ENCODE data around the gene C16orf95.
"Not testable (repeated sequence)": the region's sequence is repeated elsewhere in the genome, so short reads cannot be mapped to it uniquely, and the experiment has no call there.

C16orf95 gene, protein sequence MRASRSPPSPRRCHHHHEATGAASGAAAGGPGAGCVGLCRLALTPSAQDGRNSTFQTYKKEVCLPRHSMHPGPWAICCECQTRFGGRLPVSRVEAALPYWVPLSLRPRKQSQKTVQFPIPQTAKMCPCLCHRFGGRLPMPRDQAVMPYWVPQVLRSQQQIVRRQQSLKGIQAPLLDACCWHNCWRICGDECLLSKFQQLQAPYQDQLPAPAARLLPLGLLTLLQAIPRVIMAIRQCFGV

DNA sequence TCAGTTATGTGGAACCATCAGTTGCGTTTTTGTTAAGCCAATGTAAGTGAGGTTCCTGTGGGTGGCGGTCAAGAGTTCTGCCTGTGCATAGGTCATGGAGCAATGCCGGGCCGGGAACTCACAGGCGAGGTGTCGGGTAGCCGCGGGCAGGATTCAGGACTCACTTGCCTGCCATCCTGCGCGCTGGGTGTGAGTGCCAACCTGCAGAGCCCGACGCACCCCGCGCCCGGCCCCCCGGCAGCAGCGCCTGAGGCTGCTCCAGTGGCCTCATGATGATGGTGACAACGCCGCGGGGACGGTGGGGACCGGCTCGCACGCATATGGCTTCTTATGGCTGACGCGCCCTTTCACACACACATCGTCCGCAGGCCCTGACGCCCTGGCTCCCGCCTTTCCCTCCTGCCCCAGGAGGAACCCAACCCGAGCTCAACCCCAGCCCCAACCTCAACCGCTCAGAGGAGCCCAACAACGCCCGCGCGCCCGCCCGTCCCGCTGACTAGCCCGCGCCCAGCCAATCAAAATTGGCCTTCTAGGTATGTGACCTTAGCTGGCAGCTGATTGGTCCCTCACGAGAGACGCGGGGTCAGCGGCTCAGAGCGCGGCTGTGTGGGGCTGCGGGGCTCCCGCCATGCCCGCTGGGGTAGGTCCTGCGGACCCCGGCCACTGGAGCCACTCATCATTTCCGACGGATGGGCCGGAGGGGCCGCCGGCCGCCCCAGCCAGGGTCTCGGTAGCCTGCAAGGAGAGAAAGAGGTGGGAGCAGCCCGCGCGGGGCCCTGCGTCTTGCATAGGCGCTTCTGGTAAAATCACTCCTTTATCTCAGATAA, at the start of gene C16orf95:
Gene C16orf95, minus strand, starts transcription at position 470 of the 827 bp plus-strand sequence. Its CDS starts 150 bp downstream, at position 320.
- peak; percentile 97 for DNase-seq

DNA sequence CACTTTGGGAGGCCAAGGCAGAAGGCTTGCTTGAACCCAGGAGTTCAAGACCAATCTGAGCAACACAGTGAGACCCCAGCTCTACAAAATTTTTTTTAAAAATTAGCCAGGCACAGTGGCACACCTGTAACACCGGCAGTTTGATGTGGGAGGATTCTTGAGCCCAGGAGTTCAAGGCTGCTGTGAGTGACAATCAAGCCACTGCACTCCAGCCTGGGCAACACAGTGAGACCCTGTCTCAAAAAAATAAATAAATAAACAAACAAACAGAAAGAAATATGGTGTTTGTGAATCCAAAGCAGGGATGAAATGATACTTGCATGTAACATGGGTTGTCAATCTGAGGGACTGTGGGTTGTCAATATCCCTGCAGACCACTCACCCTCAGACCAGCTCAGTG, 49.7 kb upstream of the C16orf95 start:
- no peak for DNase-seq

DNA sequence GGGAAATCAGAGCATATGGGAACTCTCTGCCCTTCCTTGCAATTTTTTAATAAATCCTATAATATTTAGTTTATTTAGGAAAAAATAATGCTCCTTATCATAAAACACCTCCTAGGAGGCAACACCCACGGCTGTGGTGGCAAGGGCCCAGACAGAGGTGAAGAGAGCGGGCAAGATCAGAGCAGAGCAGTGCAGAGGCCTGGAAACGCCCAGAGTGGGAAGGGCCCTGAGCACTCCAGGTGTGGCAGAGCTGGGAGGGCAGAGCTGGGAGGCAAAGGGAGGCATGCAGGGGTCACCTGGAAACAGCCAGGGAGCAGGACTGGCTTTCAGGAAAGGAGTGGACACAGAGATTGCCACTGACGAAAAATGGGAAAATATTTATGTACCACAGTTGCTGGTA, 49.1 kb upstream of the C16orf95 start:
- DNase-seq: no peak

DNA sequence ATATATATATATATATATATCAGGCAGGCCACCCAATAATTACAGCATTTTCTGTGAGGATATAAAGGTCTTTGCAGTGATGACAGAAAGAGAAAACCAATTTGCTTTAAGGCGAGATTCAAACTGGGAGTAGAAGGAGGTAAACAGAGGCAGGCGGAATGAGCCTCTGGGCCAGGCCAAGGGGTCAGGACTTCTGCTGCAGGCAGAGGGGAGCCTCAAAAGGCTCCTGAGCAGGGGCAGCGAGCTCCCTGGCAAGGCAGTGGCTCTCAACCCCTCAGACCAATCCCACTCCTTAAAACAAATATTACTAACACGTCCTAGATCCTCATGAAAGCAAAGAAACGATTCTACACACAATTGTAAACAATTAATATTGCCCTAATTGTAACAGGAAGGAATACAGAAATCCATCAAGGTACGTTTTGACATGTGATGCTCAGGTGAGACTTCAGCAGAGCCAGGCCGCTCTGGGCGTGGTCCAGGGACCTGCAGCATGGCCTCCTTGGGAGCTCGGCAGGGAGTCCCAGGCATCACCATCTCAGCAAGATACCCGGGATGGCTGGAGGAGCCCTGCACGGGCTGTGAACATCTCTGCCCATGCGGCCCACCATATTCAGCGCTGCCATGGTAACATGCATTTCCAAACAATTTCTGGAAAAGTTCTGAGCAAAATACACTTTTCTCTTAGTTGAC, 48.0 kb upstream of the C16orf95 start:
- no peak for DNase-seq

DNA sequence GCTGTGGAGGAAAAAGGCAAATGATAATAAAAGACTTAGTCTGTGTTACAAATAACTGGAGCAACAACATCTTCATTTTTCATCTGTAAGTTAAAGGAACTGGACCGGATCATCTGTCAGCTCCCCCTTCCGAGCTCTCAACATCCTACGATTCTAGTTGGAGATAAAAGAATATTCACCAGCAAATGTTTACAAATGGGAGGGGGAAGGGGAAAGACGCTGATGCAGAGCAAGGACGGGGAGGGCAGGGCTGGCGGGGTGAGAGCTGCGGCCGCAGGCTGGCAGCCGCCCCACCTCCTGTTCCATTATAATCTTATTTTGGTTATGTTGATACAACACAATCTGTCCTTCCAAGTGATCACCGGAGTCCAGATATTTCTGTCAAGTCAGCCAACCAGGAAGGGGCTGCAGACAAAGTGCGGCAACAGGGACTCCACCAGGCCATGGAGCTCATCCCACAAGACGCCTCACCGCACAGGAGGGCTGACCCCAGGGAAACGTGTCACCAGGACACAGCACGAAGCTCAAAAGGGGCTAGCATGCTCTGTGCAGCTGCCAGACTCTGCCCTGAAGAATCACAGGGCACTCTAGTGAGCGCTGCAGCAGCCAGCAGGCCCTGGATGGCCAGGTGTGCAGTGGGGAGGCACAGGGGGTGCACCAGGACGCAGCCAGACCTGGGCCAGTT, 46.7 kb upstream of the C16orf95 start:
- DNase-seq: no peak

DNA sequence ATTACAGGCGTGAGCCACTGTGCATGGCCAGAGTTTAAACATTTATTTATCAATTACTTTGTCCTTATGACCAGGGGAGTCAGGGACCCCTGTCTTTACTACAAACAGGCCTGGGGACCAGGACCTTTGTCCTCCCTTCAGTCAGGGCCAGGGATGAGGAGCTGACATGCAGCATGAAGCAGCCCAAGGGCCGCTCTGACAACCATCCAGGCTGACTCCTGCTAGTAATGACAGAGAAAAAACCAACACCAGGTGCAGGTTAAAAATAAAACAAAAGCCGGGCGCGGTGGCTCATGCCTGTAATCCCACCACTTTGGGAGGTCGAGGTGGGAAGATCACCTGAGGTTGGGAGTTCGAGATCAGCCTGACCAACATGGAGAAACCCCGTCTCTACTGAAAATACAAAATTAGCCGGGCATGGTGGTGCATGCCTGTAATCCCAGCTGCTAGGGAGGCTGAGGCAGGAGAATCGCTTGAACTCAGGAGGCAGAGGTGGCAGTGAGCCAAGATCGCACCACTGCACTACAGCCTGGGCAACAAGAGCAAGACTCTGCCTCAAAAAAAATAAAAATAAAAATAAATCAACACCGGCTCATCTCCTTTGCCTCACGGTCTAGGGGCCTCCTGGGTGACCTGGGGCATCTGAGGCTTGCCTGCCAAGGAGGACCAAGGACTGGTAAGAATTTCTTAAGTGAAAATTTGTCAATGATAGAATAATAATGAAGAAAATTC, 45.8 kb upstream of the C16orf95 start:
- not testable (repeated sequence) for DNase-seq

DNA sequence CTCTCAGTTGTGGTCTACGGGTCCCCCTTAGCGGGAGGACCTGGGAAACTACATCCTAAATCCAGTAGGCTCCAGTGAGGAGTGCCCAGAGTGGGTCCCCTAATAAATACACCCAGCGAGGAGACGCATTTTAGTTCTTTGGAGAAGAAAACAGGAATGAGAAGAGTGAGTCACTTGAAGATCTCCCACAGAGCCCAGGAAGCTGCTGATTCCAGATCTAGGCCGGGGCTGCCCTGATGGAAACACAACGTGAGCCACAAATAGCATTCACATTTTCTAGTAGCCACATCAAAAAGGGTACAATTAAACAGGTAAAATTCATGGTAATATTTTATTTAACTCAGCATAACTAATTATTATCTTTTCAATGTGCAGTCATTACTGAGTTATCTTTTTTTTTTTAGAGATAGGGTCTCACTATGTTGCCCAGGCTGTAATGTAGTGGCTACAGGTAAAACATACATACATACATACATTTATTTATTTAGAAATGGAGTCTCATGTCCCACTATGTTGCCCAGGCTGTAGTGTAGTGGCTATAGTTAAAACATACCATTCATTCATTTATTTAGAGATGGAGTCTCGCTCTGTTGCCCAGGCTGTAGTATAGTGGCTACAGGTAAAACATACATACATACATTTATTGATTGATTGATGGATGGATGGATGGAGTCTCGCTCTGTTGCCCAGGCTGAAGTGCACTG, 44.9 kb upstream of the C16orf95 start:
- DNase-seq: no peak

DNA sequence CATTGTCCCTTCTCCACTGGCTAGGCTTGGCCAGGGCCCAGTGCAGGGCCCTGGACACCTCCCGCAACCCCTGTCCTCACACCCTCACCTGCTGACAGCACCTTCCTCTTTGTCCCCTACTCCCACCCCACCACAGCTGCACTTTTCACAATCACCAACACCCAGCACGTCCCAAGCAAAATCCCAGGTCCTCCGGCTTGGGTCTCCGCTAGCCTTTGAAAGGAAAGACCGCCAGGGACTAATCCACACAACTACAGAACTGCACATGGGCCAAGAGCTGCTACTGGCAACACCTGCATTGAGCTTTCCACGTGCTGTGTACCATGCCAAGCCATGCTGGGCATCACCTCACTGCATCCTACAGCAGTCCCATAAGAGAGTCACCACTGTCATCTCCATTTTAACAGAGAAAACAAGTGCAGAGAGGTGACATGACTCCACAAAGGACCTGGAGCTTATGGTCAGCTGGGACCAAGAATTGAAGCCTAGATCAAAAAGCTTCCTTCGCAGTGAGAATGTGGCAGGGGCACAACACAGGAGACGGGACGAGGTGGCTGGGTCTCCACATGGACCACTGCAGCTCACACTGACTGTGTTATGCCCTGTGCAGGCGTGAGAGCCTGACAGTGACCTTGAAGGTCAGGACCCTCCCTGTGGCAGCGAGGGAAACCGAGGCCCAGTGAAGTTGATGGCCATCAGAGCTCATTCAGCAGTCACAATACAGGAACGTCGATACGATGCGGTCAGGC, 43.8 kb upstream of the C16orf95 start:
- DNase-seq: no peak

DNA sequence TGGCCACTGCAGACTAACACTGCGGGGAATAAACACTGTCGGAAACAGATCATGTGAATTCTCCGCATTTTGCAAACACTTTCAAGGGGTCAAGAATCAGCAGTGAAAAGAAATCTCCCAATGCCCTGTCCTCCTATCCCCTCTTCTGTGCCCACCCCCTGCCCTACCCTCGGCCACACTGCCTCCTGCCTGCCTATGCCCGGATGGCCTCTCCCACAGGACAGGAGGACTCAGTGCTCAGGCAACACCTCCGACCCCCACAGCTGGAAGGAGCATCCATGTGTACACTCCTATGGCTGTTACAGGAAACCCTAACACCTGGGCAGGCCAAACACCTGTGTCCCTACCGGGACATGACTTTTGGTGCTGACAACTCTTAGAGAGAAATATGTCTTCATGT, 41.9 kb upstream of the C16orf95 start:
- no peak for DNase-seq

DNA sequence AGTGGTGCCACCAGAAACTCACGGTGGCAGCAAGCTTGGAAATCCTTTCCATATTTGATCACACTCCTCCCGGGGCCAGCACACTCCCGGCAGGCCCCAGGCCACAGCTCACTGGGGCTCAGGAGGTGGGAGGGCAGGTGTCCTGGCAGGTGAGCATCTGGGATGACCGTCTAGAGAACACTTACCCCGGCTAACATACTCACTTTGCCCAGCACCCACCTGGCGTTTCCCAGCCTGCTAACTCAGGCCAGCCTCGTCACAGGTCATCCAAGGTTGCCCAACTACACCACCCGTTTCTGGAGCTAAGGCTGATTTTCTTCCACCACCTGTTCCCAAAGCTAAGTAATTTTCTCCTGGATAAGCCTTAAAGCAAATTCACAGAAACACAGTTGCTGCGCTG, 41.5 kb upstream of the C16orf95 start:
- DNase-seq: no peak

DNA sequence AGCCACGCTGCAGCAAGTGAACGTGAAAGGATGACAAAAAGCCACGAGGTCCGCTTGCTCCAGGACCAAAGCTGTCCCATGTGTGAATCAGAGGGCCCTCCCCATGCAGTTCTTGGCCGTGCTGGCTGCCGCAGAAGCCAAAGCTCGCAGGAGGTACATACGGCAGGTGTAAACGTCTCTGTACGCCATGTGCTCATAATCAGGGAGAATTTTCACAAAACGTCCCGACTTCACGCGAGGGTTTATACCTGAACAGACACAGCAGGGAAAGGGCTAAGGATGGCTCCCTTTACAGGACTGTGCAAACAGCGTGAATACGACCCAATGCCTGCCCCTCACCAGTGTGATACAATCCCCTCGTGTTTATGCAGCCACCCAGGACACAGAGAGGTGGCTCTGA, 41.1 kb upstream of the C16orf95 start:
- no peak for DNase-seq

DNA sequence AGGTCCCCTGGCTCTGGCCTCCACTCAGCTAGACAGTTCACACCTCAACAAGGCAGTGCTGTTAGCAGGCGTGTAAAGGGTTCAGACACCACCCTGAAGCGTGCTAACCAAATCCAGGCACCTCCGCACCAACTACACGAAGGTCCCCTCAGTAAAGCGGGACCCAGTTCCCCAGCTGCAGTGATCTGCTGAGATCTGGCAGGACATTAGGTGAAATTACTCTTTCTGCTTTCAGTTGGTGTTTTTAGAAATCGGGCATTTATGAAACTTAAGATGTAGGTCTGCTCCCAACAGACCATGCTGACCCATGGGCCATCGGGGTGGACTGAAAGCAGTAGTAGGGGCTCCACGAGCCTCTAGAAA, 39.3 kb upstream of the C16orf95 start:
- no peak for DNase-seq

DNA sequence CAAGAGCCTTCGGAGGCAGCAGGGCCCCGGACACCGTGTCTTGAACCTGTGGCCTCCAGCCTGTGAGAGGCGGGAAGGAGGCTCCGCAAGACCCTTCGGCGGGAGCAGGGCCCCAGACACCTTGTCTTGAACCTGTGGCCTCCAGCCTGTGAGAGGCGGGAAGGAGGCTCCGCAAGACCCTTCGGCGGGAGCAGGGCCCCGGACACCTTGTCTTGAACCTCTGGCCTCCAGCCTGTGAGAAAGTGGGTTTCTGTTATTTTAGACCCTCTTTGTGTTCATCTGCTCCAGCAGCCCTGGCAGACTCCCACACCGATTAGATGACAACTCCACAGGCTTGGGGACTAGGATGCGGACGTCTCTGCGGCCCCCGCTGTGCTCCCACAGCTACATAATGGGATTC, 36.4 kb upstream of the C16orf95 start:
- no peak for DNase-seq

DNA sequence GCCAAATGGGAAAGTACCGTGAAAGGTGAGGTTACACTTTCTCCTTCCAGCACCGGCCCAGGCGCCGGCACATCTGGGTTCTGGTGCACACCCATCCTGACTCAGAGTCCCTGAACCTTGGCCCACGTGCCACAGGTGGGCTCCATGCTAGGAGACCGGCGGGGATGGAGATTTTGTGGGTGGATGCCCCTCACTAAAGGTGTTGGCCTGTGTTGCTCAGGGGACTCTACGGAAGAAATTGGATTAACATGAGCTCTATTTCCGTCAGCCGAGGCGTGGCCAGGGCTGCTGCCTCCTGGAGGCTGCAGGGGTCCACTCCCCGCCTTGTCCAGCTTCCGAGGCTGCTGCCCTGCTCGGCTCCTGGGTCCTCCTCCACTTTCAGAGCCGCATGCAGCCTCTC, 35.6 kb upstream of the C16orf95 start:
- DNase-seq: no peak

DNA sequence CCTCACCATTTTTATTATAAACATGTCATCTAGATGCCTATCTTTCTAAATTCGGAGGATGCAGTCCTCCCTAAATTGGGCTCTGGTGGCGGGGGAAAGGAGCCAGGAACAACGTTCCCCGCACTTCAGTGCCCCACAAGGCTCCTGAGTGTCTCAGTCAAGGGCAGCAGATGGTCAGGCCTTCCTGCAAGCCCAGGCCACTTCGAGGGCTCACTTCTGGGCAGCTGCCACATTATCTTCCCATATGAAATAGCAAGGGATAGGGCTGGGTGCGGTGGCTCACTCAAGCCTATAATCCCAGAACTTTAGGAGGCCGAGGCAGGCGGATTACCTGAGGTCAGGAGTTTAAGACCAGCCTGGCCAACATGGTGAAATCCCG, 34.1 kb upstream of the C16orf95 start:
- no peak for DNase-seq

DNA sequence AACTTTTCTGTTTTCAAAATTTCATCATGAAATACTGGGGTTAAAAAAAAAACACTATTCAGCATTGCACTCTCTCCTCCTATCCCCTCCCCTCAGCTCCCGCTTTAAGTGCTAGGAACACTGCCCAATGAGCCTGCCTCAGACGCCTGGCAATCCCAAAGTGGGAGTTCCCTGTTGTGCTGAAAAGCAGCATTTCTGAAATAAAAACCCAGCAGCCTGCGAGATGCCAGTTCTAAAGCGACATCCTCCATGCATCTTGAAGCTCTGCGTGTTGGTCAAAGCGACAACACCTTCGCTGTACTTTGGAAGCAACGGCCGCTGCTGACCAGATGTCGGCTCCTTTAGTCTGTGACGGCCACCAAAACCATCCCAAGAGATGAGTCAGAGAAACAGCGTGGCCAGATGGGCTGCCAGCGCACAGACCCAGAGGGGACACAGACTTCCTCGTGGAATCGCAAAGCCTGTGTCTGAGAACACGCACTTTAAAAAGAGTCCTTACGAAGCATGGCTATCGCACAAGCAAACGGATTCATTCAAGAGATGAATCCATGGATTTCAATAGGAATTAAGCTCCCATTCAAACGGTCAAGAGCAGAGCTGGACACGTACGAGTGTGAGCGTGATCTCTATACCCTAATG, 33.6 kb upstream of the C16orf95 start:
- DNase-seq: no peak

DNA sequence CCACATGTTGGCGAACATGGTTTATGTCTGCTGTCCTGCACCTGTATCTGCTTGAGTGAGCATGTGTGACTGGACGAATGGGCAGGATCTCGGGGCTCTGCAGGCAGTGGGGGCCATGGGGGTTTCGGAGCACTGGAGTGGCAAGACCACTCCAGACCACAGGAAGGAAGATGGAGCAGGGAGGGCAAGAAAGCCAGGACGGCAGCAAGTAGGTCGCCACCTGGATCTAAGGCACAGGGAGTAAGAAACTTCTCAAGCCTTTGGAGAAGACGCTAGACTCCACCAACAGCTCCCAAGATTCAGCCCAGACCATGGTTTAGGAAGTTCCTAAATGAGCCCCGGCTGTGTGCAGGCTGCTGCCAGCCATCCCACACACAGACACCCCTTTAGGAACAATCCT, 32.8 kb upstream of the C16orf95 start:
- DNase-seq: no peak

DNA sequence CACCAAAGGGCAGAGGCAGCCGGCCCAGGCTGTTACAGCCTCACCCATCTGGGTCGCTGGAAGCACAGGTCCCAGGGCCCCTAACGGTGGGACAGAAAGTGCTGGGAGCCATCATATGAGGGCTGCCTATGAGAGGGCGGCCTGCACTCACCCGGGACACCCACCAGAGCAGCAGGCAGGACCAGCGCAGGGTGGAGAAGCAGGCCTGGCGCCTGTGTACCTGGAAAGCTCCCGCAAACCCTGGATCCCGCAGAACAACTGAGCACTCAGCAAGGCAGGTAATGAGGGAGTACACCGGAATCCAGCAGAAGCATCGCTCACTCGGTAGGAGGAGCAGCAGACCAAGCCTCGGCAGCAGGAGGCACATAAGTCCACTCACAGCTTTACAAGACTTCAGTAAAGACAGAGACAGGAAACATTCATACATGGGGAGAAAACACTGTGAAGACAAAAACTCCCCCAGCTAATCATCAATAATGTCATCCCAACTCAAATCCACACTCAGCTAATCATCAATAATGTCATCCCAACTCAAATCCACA, 31.5 kb upstream of the C16orf95 start:
- DNase-seq: no peak

DNA sequence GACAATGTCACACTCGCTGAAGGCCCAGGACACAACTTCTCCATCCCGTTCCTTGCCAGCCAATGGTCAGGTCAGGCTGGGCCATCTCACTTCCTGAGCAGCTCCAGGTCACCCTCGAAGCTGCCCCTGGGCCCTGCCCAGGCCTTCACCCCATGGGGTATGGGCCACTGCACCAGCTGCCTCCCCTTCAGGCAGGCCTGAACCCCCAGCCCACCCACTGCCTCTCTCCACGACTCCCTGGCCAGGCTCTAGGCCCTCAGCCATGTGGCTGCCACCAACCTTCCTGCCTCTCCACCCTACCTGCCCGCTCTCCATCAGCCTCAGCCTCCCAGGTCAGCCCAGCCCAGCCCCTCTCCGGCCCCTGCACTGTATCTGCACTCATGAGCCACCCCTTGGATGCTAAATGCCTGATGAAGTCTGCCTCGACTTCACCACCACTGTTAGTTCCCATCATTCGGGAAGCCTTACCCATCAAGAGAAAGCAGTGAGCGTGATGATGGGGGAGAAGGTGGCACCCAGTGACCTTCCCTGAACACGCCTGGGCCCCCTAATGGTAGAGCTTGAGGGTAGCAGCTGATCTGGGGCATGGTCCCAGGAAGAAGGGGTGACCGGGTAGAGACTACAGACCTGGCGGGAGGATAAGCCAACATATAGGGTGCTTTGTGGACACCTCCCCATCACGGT, 30.9 kb upstream of the C16orf95 start:
- DNase-seq: no peak

DNA sequence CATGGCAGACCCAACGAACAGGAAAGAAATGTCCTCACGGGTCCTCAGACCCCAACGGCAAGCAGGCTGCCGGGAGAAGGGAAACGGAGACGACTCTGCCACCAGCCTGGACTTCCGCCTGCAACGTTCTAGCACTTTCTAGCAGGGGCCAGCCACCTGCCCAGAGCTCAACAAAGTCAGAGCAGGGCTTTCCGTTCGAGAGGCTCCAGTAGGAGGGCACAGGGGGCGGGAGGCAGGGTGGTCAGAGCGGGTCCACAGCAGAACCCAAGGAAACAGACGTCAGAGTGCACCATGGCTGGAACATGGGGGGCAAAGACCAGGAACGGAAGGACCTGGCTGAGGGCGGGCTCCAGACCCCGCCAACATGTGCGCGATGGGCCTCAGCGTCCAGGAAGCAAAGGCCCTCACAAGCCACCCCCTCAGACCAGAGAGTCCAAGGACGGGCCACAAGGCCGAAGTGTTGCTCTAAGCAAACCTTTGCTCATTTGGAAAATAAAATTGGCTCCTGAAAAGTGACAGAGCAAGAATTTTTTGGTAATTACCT, 29.4 kb upstream of the C16orf95 start:
- no peak for DNase-seq
